Measurements from ENCODE around the gene DPY30. TPM values are rescaled to one million over a fixed set of nuclear protein-coding genes. Genes with fewer than 3 reads are reported as not detected.

Gene DPY30
- 10 to 100 TPM; 29.3 to 59.8 (median 36.2) TPM for total RNA-seq

GRCh38 chr2:32039447-32040219, at the start of gene DPY30:
TSS of gene DPY30 (minus strand) at chr2:32039805. CDS start at chr2:32039456, 349 bp downstream.
- TF ChIP-seq POLR2A (IDR thresholded peaks at IDR 0.05) (peak; percentile 72 to 75), CTCF (IDR thresholded peaks at IDR 0.05 in 4 of 5, conservative IDR thresholded peaks at IDR 0.05 in 1 of 5) (no peak)
- Histone ChIP-seq H3K27me3 (no peaks in the 10 kb centered on the region), H3K36me3 (no peaks in the 10 kb centered on the region), H3K4me1 (peaks cover 9% of the 10 kb centered on the region in 2 donors), H3K27ac (peak within 1 kb of the TSS; percentile 83 to 92 (median 89)), H3K4me3 (peak within 1 kb of the TSS; percentile 76 to 99 (median 95)), H3K9me3 (no peaks in the 10 kb centered on the region)
- in situ Hi-C loops (cut with MboI; ENCODE audit: low sequenced_read_pairs in 4 of 4) (no loop called here), intact Hi-C loops (cut with DNase I; ENCODE audit: low total_unique reads) (loop anchor here (1.0 to 2.0 kb wide), 3 partner anchors 24 to 126 kb away; partner anchors contain the start of genes MEMO1, SLC30A6 and SPAST)
- peak; percentile 84 to 89 for DNase-seq
- ATAC-seq: peak; percentile 97 to 98

GRCh38 chr2:32074134-32074506, 34.5 kb upstream of the DPY30 start:
- intact Hi-C loops (cut with DNase I; ENCODE audit: low total_unique reads) (no loop called here), in situ Hi-C loops (cut with MboI; ENCODE audit: low sequenced_read_pairs in 4 of 4) (no loop called here)
- H3K4me3 ChIP-seq: no peak overlapping the region
- H3K27me3 ChIP-seq: no peaks in the 10 kb centered on the region
- no peak for TF ChIP-seq POLR2A (IDR thresholded peaks at IDR 0.05)
- TF ChIP-seq CTCF (IDR thresholded peaks at IDR 0.05 in 4 of 5, conservative IDR thresholded peaks at IDR 0.05 in 1 of 5): no peak
- H3K27ac ChIP-seq: no peak overlapping the region
- peaks cover 0 to 5% of the 10 kb centered on the region in 2 donors for H3K36me3 ChIP-seq
- no peak for ATAC-seq
- no peaks in the 10 kb centered on the region for H3K9me3 ChIP-seq
- no peaks in the 10 kb centered on the region for H3K4me1 ChIP-seq
- no peak for DNase-seq

- in situ Hi-C loops (cut with MboI; ENCODE audit: low sequenced_read_pairs in 4 of 4) (loop anchor here in 3 of 4 donors (10.0 kb wide), 3 partner anchors 53 to 97 kb away; partner anchors contain the start of genes SLC30A6 (in 2 of the 3) and MEMO1 (in 1 of the 3)), intact Hi-C loops (cut with DNase I; ENCODE audit: low total_unique reads) (no loop called here)
- H3K9me3 ChIP-seq: no peaks in the 10 kb centered on the region
- H3K27ac ChIP-seq: no peak overlapping the region
- ATAC-seq: no peak
- no peaks in the 10 kb centered on the region for H3K27me3 ChIP-seq
- TF ChIP-seq CTCF (IDR thresholded peaks at IDR 0.05 in 4 of 5, conservative IDR thresholded peaks at IDR 0.05 in 1 of 5): no peak
- TF ChIP-seq POLR2A (IDR thresholded peaks at IDR 0.05): no peak
- no peak overlapping the region for H3K4me3 ChIP-seq
- peaks cover 14 to 18% of the 10 kb centered on the region in 2 donors for H3K4me1 ChIP-seq
- peaks cover 0 to 8% of the 10 kb centered on the region in 2 donors for H3K36me3 ChIP-seq
- no peak for DNase-seq
Observed at GRCh38 chr2:32067549-32067948, 27.9 kb upstream of the DPY30 start.

GRCh38 chr2:32064713-32065112, 25.1 kb upstream of the DPY30 start:
- ATAC-seq (no peak), DNase-seq (no peak)
- Histone ChIP-seq H3K36me3 (peaks cover 0 to 8% of the 10 kb centered on the region in 2 donors), H3K27ac (peak overlapping the region; percentile 86 to 97 (median 88)), H3K9me3 (no peaks in the 10 kb centered on the region), H3K4me3 (peak overlapping the region; percentile 68 to 97 (median 82)), H3K4me1 (peaks cover 18% of the 10 kb centered on the region in 2 donors), H3K27me3 (no peaks in the 10 kb centered on the region)
- TF ChIP-seq POLR2A (IDR thresholded peaks at IDR 0.05) (no peak), CTCF (IDR thresholded peaks at IDR 0.05 in 4 of 5, conservative IDR thresholded peaks at IDR 0.05 in 1 of 5) (no peak)
- in situ Hi-C loops (cut with MboI; ENCODE audit: low sequenced_read_pairs in 4 of 4): loop anchor here in 3 of 4 donors (10.0 kb wide), 3 partner anchors 50 to 100 kb away; partner anchors contain the start of genes SLC30A6 (in 2 of the 3) and MEMO1 (in 1 of the 3)
- intact Hi-C loops (cut with DNase I; ENCODE audit: low total_unique reads): loop anchor here (5.0 kb wide), 1 partner anchor 293 kb away; the partner anchor contains the start of gene BIRC6

All from gastrocnemius medialis (tissue), 4 donors.